Astrocyte of the cerebellum (primary cell): ENCODE measurements around the gene FREM2.

Experiments used
- DNase-seq: peaks from one replicate; pipeline ENCODE4 v3.0.0-alpha.2; 2011; ENCODE audit warnings: low read depth
- H3K4me3 ChIP-seq: 2 replicates; pipeline ENCODE4 v1.5.1; 2011; ENCODE audit warnings: mild to moderate bottlenecking, low read depth, low read length, moderate library complexity
- CTCF ChIP-seq: IDR thresholded peaks from 2 replicates; pipeline ENCODE4 v1.5.1; 2012; ENCODE audit warnings: low read length, low read depth, moderate library complexity, mild to moderate bottlenecking; ENCODE audit errors: missing control alignments
- in situ Hi-C: cut with HindIII; loops from 2 replicates; pipeline ENCODE4 v1.10.0; 2017; ENCODE audit warnings: low sequenced_read_pairs

The FREM2 gene

GRCh38 chr13:38693168-38693567, 6.3 kb downstream of the FREM2 start:
- no peak overlapping the region for H3K4me3 ChIP-seq
- no peak for TF ChIP-seq CTCF
- DNase-seq: no peak
- in situ Hi-C loops: no loop called here

DNA sequence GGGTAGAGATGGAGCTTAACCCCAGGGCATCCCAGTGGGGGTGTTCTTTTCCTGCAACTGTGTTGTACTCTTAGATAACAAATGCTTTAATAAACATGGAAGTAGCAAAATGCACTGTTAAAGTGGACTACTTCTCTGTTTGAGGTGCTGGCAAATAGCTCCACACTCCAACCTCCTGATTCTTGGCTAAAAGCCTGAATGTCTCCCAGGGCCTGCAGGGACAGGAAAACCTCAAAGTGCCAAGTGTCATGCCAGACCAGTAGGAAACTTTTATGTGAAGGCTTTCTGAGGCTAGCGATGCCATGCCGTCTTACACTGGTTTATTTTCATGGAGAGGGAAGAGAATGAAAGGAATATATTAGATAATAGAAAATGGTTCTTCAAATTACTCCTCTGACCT, 6.8 kb downstream of the FREM2 start:
- H3K4me3 ChIP-seq: no peak overlapping the region
- DNase-seq: no peak
- in situ Hi-C loops: no loop called here
- TF ChIP-seq CTCF: no peak

DNA sequence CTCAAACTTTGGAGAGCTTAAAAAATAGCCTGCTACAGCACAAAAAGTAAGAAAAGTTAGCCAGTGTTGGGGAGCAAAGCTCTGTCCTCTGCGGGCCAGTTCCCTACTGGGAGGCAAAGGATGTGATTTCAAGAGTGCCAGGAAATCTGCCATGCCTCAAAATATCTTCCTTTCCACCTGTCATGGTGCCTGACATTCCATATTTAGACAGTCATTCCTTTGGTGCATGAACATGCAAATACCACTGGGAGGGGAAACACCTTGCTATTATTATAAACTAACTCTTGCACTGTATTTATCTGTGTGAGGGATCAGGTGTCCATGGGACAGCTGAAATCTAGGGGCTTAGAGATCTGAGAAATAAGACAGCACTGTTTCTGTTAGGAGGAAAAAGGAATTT, 10.3 kb downstream of the FREM2 start:
- no peak for DNase-seq
- no peak overlapping the region for H3K4me3 ChIP-seq
- TF ChIP-seq CTCF: no peak
- in situ Hi-C loops: no loop called here

- DNase-seq: no peak
- in situ Hi-C loops: no loop called here
- peak; percentile 17 for TF ChIP-seq CTCF
- no peak overlapping the region for H3K4me3 ChIP-seq
These were observed 10.9 kb downstream of the FREM2 start for GRCh38 chr13:38697628-38698333.

- TF ChIP-seq CTCF: no peak
- in situ Hi-C loops: no loop called here
- no peak overlapping the region for H3K4me3 ChIP-seq
- DNase-seq: no peak
These were observed 13.2 kb downstream of the FREM2 start for GRCh38 chr13:38700051-38700450.

DNA sequence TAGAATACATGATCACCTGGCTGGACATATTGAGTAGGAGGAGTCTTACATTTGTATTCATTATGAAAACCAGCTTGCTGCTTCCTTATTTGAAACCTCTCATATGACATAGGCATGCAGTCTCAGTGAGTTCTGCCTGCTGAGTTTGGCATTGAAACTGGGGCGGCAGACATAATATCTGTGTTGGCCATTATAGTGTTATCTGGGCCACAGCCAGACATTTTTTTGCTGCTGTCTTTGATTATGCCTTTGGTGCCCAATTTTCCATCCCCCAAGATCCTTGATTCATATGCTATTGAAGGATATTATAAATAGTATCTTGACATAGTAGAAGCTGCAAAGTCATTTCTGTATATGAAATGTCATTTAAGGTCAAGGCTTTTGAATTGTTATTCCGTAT, 15.8 kb downstream of the FREM2 start:
- DNase-seq: no peak
- no peak overlapping the region for H3K4me3 ChIP-seq
- in situ Hi-C loops: no loop called here
- no peak for TF ChIP-seq CTCF
